Middle frontal gyrus (tissue), 1 donor: ENCODE data around the gene PERM1.

Experiments
- DNase-seq: peaks from one replicate; pipeline ENCODE4 v3.0.0-alpha.2; 2015; ENCODE audit warnings: low spot score; ENCODE audit errors: extremely low spot score

The PERM1 gene

GRCh38 chr1:966135-966703 lies 15.7 kb downstream of the PERM1 start, which contains the start of gene PLEKHN1:
TSS of gene PLEKHN1 (plus strand) at chr1:966482. CDS start at chr1:966532, 50 bp downstream.
- DNase-seq: no peak

- DNase-seq: no peak
Observed at GRCh38 chr1:965526-966134, 16.3 kb downstream of the PERM1 start.

GRCh38 chr1:964691-965525 lies 17.0 kb downstream of the PERM1 start:
- DNase-seq: no peak

- no peak for DNase-seq
Observed at GRCh38 chr1:963746-964525, 18.0 kb downstream of the PERM1 start.

GRCh38 chr1:963301-963651 lies 18.6 kb downstream of the PERM1 start:
- DNase-seq: no peak

- DNase-seq: no peak
Observed at GRCh38 chr1:962381-963300, 19.3 kb downstream of the PERM1 start.

- DNase-seq: no peak
Observed at GRCh38 chr1:961132-961669, 20.7 kb downstream of the PERM1 start.

GRCh38 chr1:960363-961131 lies 21.3 kb downstream of the PERM1 start, which contains the start of gene KLHL17:
TSS of gene KLHL17 (plus strand) at chr1:960584. CDS start at chr1:960694, 110 bp downstream.
- DNase-seq: peak; percentile 29

GRCh38 chr1:959731-960362 lies 22.0 kb downstream of the PERM1 start:
- DNase-seq: no peak

DNA sequence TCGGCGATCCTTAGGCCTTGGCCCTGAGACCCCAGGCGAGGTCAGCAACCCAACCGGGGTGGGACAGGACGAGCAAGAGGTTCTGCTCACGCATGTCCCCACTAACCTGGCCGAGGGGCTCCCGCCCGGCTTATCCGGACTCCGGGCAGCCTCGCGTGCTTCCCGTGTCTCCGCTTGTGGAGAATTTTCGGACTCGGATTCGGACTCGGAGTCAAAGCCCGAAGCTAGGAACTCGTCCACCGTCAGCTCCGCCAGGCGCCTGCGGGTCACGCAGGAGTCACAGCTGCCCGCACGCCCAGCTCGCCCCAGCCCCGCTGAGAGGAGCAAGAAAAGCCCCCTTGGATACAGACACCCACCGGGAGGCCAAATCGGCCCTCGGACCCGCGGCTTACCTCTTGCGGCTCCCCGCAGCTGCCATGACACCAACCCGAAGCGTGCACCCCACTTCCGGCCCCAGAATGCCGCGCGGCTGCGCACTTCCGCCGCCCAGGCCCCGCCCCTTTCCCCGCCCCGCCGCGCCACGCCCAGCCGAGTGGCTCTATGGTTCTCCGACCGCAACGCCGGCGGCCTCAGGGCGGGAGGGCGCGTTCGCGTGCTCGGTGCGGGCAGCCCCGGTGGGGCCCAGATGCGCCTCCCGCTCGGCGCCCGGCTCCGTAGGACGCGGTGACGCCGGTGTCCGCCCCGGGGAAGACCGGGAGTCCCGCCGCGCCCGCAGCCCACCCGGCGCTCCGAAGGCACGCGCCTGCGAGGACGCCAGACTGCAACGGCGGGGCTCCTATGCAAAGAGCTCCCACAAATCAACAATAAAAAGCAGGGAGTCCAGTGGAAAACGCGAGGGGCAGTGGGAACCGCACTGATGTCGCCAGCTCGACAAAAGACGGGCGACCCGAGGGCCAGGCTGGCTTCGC lies 22.8 kb downstream of the PERM1 start, which contains the start of gene NOC2L:
NOC2L (minus strand) TSS at position 434 of the 908 bp plus-strand sequence; CDS start at position 418, 16 bp downstream.
- DNase-seq: peak; percentile 69

GRCh38 chr1:956636-957035 lies 25.3 kb downstream of the PERM1 start:
- DNase-seq: no peak

GRCh38 chr1:955474-955873 lies 26.4 kb downstream of the PERM1 start:
- DNase-seq: no peak

- no peak for DNase-seq
Observed at GRCh38 chr1:954927-955326, 27.0 kb downstream of the PERM1 start.

DNA sequence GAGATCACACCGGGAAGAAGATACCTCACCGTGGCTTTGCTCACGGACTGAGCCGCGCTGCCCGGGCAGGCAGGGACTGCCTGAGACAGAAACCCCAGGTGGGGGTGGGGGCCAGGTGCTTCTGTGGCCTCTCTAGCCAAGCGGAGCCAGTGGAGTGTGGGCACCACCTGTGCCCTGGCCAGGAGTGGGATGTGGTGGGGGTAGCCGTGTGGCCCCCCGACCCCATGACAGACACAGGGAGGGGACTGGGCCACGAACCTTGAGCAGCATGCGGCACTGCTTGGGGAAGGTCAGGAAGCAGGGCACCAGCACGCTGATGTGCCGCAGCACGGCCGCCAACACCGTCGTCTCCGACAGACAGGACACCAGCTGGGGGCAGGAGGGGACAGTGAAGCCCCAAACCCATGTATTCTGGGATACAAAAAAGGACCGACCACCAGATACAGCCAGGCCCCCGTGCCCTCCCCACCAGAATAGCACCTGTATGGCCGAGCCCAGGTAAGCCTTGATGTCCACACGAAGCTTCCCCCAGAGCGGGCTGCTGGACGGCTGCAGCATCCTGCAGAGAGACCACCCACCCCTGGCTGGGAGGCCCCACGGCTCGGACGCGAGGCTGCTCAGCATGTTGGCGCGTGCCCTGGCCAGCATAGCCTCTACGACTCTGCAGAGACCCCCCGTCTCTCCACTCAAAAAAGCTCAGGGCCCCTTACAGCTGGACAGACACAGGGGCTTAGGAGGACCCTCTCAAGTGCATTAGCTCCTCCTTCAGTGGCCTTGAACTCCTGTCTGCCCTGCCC lies 28.2 kb downstream of the PERM1 start:
- no peak for DNase-seq

DNA sequence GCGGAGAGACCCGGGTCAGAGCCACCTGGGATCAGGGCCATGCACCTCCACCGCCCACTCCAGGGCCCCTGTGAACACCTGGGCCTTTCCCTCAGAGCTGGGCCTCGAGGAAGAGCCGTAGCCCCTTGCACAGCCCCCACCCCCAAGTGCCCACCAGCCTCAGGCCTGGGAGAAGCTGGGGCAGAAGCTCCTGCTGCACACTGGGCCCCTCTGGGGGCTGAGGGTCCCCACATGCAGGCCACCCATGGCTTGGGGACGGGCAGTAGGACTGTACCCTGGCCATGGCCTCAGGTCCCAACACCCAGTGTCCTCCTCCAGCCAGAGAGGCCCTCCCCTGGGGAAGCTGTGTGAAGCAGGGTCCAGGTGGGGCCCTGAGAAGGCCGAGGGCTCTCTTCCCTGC lies 29.3 kb downstream of the PERM1 start:
- DNase-seq: no peak

DNA sequence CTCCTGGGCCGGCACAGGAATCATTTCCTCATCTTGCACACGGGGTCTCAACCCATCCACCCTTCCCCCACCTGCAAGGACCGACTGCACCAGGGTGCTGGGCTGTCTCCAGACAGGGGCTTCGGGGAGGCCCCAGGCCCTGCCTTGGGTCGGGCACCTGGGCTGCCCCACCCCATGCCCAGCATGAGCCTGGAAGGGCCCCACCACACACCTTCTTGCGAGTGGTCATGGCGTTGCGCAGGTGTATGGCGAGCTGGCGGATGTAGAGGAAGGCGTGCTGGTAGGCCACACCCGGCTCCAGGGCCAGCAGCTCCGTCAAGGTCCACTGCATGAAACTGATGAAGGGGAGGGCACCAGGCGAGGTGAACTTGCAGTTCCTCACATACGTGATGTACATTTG lies 29.7 kb downstream of the PERM1 start:
- no peak for DNase-seq

DNA sequence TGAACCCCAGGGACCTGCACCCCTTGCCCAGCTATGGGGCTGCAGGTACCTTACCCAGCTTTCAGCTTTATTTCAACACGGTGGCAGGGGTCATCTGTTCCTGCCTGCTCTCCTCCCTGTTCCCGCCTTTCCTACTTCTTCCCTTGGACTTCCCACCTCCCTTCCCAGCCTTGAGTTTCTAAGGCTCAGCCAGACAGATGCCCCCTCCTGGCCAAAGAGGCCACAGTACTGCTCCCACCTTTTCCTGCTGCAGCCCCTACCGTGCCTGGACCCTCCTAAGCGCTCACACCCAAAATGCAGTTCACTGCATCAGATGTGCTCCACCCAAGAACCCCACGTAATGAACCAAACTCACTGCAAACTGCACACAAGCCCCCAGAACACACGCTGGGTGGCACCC lies 30.5 kb downstream of the PERM1 start:
- no peak for DNase-seq
